Non-pigmented ciliary epithelial cell (primary cell): ENCODE measurements around the gene ARID5A.
"Not testable (repeated sequence)": the region's sequence is repeated elsewhere in the genome, so short reads cannot be mapped to it uniquely, and the experiment has no call there.

Experiments used
- DNase-seq: peaks from one replicate; pipeline ENCODE4 v3.0.0-alpha.2; 2010; ENCODE audit warnings: low read depth

Gene ARID5A

GRCh38 chr2:96536445-96537065 is at the start of gene ARID5A:
Gene ARID5A, plus strand, starts transcription at chr2:96536752. Its CDS starts 75 bp downstream, at chr2:96536827.
- no peak for DNase-seq

- no peak for DNase-seq
Observed at GRCh38 chr2:96489261-96489660, 47.3 kb upstream of the ARID5A start.

GRCh38 chr2:96489663-96490062 is 46.9 kb upstream of the ARID5A start:
- DNase-seq: no peak

GRCh38 chr2:96491860-96492497 is 44.6 kb upstream of the ARID5A start:
- DNase-seq: no peak

GRCh38 chr2:96493072-96493471 is 43.5 kb upstream of the ARID5A start:
- no peak for DNase-seq

- no peak for DNase-seq
Observed at GRCh38 chr2:96494188-96494587, 42.4 kb upstream of the ARID5A start.

GRCh38 chr2:96495982-96496629 is 40.4 kb upstream of the ARID5A start:
- no peak for DNase-seq

- no peak for DNase-seq
Observed at GRCh38 chr2:96498021-96498431, 38.5 kb upstream of the ARID5A start.

- not testable (repeated sequence) for DNase-seq
Observed at GRCh38 chr2:96498611-96499010, 37.9 kb upstream of the ARID5A start.

- DNase-seq: no peak
Observed at GRCh38 chr2:96499061-96499960, 37.2 kb upstream of the ARID5A start.

- DNase-seq: no peak
Observed at GRCh38 chr2:96500385-96501066, 36.0 kb upstream of the ARID5A start.

GRCh38 chr2:96501471-96501874 is 35.1 kb upstream of the ARID5A start:
- no peak for DNase-seq

- DNase-seq: no peak
Observed at GRCh38 chr2:96501886-96502810, 34.4 kb upstream of the ARID5A start.

- no peak for DNase-seq
Observed at GRCh38 chr2:96502891-96503636, 33.5 kb upstream of the ARID5A start.

- DNase-seq: no peak
Observed at GRCh38 chr2:96503637-96504243, 32.8 kb upstream of the ARID5A start.

GRCh38 chr2:96505231-96505889 is 31.2 kb upstream of the ARID5A start, which contains the start of gene NEURL3:
Gene NEURL3, minus strand, starts transcription at chr2:96505357. Its CDS starts 71 bp downstream, at chr2:96505286.
- no peak for DNase-seq

- no peak for DNase-seq
Observed at GRCh38 chr2:96506016-96506906, 30.3 kb upstream of the ARID5A start.

- DNase-seq: no peak
Observed at GRCh38 chr2:96506907-96507240, 29.7 kb upstream of the ARID5A start.
